ENCODE data around the gene PRKN.

DNA sequence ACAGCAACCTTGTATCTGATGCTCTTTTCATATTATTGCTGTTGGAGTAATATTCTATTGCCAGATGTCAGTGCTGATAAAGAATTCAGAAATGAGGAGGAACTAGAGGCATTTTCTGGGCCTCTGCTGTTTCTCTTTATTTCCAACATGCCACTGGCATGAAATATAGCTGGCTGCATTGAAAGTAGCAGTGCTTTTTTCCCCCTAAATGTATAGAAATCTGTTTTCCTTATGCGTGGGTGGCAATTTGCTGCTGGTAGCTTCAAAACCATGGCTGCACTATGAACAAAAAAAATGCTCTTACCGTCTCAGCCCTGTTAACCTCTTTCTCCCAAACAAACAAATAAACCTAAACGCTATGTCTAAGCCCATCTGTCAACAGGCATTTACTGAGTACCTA, 1011.4 kb downstream of the PRKN start:
- TF ChIP-seq ARNTL (CRISPR knock-in tag; IDR thresholded peaks at IDR 0.05; ENCODE audit: borderline replicate concordance, low read depth) (no peak), RARB (CRISPR knock-in tag; IDR thresholded peaks at IDR 0.05) (no peak), TOX (CRISPR knock-in tag; IDR thresholded peaks at IDR 0.05; ENCODE audit: borderline replicate concordance) (no peak), SNAI2 (CRISPR knock-in tag; IDR thresholded peaks at IDR 0.05) (no peak), ZNF70 (CRISPR knock-in tag; IDR thresholded peaks at IDR 0.05) (no peak), ISL1 (CRISPR knock-in tag; IDR thresholded peaks at IDR 0.05) (no peak), ESRRG (CRISPR knock-in tag; IDR thresholded peaks at IDR 0.05) (no peak), TCF4 (CRISPR knock-in tag; IDR thresholded peaks at IDR 0.05; ENCODE audit: borderline replicate concordance) (no peak), ZC3H10 (CRISPR knock-in tag; IDR thresholded peaks at IDR 0.05) (no peak)
- TF ChIP-seq, protein P1, sequence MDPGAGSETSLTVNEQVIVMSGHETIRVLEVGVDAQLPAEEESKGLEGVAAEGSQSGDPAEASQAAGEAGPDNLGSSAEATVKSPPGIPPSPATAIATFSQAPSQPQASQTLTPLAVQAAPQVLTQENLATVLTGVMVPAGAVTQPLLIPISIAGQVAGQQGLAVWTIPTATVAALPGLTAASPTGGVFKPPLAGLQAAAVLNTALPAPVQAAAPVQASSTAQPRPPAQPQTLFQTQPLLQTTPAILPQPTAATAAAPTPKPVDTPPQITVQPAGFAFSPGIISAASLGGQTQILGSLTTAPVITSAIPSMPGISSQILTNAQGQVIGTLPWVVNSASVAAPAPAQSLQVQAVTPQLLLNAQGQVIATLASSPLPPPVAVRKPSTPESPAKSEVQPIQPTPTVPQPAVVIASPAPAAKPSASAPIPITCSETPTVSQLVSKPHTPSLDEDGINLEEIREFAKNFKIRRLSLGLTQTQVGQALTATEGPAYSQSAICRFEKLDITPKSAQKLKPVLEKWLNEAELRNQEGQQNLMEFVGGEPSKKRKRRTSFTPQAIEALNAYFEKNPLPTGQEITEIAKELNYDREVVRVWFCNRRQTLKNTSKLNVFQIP (CRISPR knock-in tag; IDR thresholded peaks at IDR 0.05; ENCODE audit: borderline replicate concordance, low read depth) = no peak
- TF ChIP-seq, protein P2, sequence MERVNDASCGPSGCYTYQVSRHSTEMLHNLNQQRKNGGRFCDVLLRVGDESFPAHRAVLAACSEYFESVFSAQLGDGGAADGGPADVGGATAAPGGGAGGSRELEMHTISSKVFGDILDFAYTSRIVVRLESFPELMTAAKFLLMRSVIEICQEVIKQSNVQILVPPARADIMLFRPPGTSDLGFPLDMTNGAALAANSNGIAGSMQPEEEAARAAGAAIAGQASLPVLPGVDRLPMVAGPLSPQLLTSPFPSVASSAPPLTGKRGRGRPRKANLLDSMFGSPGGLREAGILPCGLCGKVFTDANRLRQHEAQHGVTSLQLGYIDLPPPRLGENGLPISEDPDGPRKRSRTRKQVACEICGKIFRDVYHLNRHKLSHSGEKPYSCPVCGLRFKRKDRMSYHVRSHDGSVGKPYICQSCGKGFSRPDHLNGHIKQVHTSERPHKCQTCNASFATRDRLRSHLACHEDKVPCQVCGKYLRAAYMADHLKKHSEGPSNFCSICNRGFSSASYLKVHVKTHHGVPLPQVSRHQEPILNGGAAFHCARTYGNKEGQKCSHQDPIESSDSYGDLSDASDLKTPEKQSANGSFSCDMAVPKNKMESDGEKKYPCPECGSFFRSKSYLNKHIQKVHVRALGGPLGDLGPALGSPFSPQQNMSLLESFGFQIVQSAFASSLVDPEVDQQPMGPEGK (CRISPR knock-in tag; IDR thresholded peaks at IDR 0.05; ENCODE audit: borderline replicate concordance) = no peak
- TF ChIP-seq, protein P3, sequence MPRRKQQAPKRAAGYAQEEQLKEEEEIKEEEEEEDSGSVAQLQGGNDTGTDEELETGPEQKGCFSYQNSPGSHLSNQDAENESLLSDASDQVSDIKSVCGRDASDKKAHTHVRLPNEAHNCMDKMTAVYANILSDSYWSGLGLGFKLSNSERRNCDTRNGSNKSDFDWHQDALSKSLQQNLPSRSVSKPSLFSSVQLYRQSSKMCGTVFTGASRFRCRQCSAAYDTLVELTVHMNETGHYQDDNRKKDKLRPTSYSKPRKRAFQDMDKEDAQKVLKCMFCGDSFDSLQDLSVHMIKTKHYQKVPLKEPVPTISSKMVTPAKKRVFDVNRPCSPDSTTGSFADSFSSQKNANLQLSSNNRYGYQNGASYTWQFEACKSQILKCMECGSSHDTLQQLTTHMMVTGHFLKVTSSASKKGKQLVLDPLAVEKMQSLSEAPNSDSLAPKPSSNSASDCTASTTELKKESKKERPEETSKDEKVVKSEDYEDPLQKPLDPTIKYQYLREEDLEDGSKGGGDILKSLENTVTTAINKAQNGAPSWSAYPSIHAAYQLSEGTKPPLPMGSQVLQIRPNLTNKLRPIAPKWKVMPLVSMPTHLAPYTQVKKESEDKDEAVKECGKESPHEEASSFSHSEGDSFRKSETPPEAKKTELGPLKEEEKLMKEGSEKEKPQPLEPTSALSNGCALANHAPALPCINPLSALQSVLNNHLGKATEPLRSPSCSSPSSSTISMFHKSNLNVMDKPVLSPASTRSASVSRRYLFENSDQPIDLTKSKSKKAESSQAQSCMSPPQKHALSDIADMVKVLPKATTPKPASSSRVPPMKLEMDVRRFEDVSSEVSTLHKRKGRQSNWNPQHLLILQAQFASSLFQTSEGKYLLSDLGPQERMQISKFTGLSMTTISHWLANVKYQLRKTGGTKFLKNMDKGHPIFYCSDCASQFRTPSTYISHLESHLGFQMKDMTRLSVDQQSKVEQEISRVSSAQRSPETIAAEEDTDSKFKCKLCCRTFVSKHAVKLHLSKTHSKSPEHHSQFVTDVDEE (CRISPR knock-in tag; IDR thresholded peaks at IDR 0.05) = no peak
- TF ChIP-seq, protein P4, sequence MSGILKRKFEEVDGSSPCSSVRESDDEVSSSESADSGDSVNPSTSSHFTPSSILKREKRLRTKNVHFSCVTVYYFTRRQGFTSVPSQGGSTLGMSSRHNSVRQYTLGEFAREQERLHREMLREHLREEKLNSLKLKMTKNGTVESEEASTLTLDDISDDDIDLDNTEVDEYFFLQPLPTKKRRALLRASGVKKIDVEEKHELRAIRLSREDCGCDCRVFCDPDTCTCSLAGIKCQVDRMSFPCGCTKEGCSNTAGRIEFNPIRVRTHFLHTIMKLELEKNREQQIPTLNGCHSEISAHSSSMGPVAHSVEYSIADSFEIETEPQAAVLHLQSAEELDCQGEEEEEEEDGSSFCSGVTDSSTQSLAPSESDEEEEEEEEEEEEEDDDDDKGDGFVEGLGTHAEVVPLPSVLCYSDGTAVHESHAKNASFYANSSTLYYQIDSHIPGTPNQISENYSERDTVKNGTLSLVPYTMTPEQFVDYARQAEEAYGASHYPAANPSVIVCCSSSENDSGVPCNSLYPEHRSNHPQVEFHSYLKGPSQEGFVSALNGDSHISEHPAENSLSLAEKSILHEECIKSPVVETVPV (CRISPR knock-in tag; IDR thresholded peaks at IDR 0.05) = no peak
- TF ChIP-seq, protein P5, sequence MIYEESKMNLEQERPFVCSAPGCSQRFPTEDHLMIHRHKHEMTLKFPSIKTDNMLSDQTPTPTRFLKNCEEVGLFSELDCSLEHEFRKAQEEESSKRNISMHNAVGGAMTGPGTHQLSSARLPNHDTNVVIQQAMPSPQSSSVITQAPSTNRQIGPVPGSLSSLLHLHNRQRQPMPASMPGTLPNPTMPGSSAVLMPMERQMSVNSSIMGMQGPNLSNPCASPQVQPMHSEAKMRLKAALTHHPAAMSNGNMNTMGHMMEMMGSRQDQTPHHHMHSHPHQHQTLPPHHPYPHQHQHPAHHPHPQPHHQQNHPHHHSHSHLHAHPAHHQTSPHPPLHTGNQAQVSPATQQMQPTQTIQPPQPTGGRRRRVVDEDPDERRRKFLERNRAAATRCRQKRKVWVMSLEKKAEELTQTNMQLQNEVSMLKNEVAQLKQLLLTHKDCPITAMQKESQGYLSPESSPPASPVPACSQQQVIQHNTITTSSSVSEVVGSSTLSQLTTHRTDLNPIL (CRISPR knock-in tag; IDR thresholded peaks at IDR 0.05; ENCODE audit: low read depth) = no peak

Data from SK-N-SH treated with all-trans-retinoic acid at 6 μM for 48 hours (cell line).